IPS DF 4.7 (cell line): ENCODE data around the gene TBC1D16.

Source experiments
- DNase-seq: peaks from one replicate; pipeline ENCODE4 v3.0.0-alpha.2; 2013; ENCODE audit warnings: low spot score; ENCODE audit errors: extremely low read depth

TBC1D16 gene

DNA sequence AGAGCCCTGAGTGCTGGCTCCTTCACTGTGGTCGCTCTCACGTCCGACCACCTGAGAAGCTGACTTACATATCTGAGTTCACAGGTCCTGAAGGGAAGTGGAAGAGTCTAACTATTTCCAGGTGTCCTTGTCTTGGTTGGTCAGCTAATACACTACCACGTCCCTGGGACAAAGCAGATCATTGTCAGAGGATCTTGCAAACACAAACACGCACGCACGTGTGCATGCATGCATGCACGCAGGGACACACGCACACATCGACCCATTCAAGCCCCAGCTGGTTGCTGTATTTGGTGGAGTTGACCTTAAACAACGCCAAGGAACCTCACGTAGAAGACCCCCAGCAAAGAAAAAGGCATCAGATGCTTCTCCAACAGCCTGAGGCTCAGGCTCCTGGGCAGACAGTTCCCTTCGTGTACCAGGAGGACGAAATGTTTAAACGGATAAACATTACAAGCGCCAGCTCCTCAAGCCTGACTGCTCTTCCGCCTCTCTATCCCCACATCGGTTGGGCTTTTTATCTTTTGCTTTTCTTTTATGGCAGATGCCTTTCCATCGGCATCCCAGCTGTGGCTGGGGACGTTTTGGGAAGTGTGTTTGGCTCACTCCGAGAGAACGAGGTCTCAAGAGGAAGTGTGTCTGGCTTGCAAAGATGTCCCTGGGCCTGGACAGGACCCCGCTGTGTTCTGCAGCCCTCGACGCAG lies 95.8 kb downstream of the TBC1D16 start:
- no peak for DNase-seq

DNA sequence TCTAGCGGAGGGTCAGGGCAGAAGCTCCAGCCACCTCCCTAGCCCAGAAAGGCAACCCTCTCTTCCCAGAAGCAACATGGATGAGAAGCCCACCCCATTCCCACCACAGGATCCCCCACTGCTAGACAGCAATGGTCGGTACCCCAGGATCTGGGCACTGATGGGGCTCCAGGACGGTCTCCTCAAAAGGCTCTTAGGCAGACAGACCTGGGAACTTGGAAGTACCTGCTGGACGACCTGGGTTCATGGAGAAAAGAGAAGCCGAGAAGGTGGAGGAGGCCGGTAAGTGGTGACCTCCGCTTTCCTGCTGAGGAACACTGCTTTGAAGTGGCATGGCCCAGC lies 96.6 kb downstream of the TBC1D16 start:
- no peak for DNase-seq

DNA sequence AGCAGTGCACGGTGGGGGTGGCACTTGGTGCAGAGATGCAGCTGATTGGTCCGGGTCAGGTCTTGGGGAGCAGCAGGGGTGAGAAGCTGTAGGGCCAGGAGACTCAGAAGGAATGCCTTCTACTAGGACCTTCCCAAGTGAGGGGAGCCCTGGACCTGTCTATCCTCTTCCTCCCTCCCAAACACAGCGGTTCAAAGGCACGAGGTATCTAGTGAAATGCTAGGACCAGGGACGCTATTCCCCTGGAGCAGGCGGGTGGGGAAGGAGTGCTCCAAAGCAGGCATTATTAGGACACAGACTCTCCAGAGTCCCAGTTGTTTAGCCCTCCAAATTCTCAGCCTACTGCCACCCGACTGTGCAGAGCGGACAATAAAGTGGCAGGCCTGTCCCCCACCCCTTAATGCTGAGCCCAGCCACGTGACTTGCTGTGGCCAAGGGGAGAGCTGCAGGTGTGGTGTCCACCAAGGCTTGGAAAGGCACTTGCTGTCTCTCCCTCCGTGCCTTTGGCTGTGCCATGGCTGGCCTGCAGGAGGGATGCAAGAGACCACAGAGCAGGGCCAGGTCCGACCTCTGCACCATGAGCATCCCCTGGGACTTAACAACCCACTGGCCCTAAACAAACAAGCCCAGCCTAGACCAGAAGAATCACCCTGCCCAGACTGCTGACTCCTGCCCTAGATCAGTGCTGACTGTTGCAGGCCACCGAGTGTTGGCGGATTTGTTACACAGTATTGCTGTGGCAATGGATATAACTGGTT lies 97.2 kb downstream of the TBC1D16 start:
- no peak for DNase-seq

- no peak for DNase-seq
Observed at GRCh38 chr17:79937391-79938335, 98.0 kb downstream of the TBC1D16 start.

DNA sequence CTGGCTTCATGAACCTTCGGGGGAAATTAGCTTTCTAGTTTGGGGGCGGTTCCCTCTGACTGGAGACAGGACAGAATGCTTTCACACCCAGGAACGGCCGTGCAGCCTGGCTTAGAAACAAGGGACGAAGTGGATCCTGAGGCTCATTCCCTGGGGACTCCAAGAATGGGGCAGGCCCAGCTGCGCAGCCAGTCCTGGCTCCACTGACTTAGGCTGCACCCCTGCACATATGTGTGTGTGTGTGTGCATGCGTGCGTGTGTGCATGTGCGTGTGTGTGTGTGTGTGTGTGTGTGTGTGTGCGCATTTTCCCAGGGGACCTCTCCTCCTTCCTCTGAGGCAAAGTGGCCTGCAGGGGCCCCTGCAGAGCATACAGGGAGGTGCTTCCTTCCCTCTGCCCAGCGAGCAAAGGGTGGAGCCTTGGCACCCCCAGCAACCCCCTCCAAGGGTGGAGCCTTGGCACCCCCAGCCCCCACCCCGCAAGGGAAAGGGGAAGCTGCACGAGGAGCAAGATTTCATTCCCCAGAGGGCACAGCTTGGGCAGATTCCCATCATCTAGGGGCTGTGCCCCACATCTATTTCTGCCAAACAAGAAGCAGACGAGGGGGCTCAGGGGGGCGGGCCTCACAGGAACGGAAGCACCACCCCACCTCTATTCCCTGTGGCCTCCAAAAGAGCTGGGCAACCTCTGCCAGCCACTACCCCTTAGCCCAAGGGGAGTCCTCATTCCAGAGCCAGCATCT lies 98.9 kb downstream of the TBC1D16 start:
- DNase-seq = no peak

GRCh38 chr17:79936050-79936449 lies 99.6 kb downstream of the TBC1D16 start:
- no peak for DNase-seq

DNA sequence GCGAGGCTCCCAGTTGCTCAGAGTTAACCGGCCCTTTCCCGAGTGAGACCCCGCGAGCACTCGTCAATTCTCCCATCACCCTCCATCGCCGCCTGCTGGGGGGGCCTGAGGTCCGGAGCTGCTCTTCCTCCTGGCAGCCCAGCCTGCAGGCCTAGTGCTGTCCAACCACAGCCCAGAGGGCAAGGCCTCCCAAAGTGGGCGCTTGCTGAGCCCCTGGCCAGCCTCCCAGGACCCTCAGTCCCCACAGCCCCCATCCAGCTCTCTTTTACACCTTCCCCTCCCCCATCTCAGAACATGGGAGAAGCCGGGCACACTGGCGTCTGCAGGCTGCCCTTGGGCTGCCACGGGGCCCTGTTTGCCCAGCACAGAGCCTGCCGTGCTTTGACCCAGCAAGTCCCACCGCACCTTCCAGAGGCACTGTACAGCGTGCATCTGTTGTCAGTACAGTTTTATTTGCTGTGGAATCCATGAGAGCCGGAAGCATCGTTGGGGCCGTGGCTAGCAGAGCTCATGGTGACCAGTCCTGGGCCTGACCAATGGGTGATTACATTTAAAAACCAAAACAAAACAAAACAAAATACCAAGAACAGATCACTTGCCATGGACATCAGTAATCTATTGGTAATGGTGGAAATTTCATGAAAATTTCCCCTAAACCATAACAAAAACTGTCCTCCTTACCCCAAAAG lies 100.3 kb downstream of the TBC1D16 start:
- DNase-seq = no peak

DNA sequence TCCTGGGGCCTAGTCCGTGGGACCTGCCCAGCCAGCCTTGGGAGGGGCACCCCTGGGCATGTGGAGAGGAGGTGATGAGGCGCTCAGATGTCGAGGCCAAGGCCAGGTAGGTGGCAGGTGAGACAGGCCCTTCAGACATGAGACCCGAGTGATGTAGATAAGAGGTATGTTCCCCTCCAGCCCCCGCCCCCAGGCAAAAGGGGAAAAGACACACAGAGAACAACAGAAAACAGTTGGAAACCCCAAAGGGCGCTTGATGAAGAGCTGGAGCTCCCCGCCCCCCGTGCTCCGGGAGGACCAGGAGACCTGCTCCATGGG lies 101.1 kb downstream of the TBC1D16 start:
- no peak for DNase-seq

DNA sequence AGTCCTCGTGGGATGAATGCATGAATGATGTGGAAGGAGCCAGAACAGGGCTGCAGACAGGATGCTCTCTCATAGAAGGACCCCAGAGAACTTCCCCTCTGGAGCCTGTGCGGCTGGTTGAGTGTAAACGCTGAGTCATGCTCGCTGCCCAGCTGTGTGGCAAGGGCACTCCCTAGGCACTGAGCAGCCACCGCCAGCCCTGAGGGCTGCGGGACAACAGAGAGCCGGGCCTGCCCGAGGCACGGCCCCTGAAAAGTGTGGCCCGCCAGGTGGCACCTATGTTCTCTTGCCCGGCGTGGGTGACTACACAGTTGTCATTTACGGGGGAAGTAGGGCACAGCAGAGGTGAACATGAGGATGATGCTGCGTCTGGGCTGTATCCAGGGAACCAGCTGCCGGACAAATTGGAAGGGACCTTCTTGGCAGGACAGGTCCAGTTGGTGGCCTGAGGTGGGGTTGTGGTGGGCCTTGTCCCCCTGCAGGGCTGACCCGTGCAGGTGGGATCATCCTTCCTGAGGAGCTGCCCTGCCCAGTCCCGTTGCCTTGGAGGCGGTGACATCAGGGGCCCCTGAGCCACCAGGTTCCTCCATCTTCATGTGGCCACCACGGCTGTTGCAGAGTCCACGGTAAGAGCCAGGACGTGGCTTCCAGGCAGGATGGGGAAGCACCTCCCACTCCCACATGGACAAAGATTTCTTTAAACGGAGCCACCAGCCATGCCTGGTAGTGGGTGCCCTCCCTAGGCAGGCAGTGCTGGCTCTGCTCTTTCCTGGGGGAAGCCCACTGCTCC lies 101.6 kb downstream of the TBC1D16 start:
- no peak for DNase-seq

GRCh38 chr17:79932451-79933306 lies 103.0 kb downstream of the TBC1D16 start:
- no peak for DNase-seq

DNA sequence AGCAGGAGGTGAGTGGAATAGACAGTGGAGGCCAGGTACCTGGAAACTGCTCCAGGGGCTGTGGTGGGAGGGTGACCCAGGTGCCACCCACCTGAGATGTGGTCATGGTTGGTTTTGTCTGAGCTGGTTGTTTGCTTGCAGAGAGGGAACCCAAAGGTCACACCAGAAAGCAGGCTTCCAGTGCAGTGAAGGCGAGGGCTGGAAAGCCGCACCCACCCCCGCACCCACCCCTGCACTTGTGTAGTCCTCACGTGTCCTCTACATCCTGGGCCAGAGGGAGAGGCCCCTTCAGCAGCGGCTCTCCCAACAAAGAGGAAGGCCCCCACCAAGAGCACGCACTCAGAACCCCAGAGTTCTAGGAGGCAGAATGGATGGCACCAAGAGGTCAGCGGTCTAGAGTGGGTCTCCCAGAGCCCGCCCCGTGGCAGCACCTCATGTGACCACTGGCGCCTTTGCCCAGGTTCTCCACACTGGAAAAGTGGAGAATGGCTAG lies 103.8 kb downstream of the TBC1D16 start:
- DNase-seq = no peak

DNA sequence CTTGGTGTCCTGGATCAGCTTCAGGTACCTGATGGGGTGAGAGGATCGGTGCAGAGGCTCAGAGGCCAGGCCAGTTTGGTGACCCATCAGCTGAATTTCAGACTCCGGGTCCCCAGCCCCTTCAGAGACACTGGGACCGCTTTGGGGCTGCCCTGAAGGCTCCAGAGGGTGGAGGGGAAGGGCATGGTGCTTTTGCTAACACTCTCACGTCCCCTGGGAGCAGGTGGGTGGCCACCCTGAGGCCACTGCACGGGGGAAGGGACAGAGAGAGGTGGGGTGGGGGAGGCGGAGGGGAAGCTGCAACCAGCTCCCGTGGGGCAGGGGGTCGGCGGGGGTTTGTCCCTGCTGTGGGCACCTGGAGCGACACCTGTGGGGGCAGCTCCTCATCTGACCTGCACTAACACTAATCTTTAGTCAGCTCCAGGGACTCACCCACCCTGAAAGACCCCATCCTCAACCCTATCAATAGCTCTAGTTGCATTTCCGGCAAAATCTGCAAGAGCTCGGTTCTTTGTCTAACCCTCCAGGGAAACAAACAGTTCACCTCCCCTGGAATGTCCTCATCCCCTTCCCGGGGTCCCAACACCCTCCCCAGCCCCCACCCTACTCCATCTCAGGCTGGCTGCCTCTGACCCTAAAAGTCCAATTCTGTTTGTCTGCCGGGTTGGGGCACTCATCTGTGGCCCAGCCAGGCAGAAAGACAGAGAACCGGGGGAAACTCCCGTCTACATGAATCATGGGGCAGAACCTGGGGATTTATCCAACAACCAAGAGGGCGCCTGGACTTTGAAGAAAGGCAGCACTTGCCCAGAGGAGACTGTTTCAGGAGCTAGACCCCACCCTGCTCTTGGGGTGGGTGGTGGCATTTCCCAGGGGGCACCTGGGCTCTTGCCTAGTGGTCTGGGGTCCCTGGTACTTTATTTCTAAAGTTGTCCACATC lies 104.5 kb downstream of the TBC1D16 start:
- DNase-seq = no peak

DNA sequence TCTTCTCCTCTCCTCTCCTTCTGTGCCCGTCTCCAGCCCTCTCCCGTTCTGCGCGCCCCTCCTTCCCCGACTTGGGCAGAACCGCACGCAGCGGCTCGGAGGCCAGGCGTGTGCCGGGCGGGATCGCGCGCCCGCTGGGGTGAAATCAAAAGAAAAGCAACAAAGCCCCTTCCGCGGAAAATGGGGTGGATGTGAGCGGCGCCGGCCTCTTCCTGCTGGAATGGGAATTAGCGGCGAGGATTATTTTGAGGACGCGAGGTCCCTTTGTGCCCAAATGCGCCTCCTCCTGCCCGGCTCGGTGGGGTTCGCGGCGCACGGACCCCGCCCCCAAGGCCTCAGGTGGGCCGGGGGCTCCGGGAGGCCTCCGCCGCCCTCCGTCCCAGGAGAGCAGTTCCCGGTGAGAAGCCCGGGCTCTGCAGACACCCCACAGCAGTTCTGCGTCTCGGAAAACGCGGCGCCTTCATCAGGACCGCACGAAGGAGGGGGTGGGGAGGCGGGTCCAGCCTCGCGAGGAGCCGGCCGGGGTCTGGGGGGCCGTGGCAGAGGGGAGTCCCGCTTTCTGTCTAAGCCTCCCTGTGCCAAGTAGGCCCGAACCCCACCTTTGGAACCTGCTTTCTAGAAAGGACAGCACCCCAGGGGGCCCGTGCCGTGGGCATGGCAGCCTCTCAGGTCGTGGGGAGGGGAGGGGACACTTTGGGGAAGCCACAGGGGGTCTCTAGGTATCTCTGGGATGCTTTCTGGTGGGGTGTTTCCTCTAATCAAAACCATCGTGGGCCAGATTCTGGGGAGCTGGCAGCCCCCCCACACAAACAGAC lies 105.4 kb downstream of the TBC1D16 start:
- DNase-seq = no peak

- no peak for DNase-seq
Observed at GRCh38 chr17:79929257-79930061, 106.2 kb downstream of the TBC1D16 start.

GRCh38 chr17:79928502-79929256 lies 107.0 kb downstream of the TBC1D16 start:
- DNase-seq = no peak
